ENCODE data around the gene ATP1A1.

Gene ATP1A1

DNA sequence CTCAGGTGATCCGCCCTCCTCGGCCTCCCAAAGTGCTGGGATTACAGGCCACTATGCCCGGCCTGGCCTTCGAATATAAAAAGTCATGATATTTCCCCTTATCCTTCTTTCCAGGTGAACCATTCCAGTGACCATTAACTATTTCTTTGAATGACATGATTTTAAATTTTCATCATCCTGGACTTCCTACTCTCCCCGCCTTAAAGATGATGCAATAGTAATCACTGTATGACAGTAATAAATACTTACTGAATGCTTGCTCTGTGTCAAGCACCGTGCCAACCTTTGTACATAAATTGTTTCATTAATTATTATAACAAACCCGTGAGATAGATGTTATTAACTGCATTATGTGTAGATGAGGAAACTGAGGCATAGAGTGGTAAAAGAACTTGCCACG, 19.9 kb upstream of the ATP1A1 start:
- TF ChIP-seq, protein P1, sequence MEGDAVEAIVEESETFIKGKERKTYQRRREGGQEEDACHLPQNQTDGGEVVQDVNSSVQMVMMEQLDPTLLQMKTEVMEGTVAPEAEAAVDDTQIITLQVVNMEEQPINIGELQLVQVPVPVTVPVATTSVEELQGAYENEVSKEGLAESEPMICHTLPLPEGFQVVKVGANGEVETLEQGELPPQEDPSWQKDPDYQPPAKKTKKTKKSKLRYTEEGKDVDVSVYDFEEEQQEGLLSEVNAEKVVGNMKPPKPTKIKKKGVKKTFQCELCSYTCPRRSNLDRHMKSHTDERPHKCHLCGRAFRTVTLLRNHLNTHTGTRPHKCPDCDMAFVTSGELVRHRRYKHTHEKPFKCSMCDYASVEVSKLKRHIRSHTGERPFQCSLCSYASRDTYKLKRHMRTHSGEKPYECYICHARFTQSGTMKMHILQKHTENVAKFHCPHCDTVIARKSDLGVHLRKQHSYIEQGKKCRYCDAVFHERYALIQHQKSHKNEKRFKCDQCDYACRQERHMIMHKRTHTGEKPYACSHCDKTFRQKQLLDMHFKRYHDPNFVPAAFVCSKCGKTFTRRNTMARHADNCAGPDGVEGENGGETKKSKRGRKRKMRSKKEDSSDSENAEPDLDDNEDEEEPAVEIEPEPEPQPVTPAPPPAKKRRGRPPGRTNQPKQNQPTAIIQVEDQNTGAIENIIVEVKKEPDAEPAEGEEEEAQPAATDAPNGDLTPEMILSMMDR (IDR thresholded peaks at IDR 0.05; ENCODE audit: low read depth, low read length): no peak
- H3K4me3 ChIP-seq (ENCODE audit: low read depth, low read length): no peak overlapping the region

GRCh38 chr1:116356067-116356466, 17.0 kb upstream of the ATP1A1 start:
- TF ChIP-seq, protein P1 (IDR thresholded peaks at IDR 0.05; ENCODE audit: low read depth, low read length): no peak
- no peak overlapping the region for H3K4me3 ChIP-seq (ENCODE audit: low read depth, low read length)

- H3K4me3 ChIP-seq (ENCODE audit: low read depth, low read length): no peak overlapping the region
- TF ChIP-seq, protein P1 (IDR thresholded peaks at IDR 0.05; ENCODE audit: low read depth, low read length): no peak
These were observed 16.4 kb upstream of the ATP1A1 start for GRCh38 chr1:116356673-116357072.

- TF ChIP-seq, protein P1 (IDR thresholded peaks at IDR 0.05; ENCODE audit: low read depth, low read length): no peak
- no peak overlapping the region for H3K4me3 ChIP-seq (ENCODE audit: low read depth, low read length)
These were observed 15.6 kb upstream of the ATP1A1 start for GRCh38 chr1:116357487-116357886.

DNA sequence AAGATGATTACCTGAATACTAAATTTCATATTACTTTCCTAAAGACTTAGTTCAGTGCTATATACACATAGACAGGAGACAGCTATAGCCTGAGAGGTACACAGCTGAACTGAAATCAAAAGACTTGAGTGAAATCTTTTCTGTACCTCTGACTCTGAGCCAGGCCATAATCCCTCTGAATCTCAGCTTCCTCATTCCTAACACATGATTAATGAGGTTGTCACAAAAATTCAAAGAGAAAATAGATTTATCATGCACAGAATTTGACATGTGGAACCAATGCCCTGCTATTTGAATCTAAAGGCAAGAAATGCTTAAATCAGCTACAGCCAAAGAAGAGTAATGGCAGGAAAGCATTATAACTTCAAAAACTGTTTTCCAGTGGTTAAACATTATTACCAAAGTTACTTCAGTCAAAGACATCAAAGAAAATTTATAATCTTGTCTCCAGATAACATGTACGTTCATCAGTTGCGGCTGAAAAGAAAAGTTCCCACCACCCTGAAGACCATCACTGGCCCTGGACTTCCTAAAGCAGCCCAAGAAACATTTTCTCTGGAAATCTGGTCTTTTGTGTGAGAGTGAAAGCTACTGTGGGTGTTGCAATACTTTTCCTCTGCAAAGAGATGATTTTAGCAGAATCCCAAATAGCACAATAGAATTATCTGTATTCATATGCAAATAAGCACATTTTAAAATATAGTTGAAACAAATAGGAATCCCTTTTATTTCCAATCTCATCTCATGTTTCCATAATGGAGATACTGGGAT, 13.8 kb upstream of the ATP1A1 start:
- H3K4me3 ChIP-seq (ENCODE audit: low read depth, low read length): no peak overlapping the region
- TF ChIP-seq, protein P1 (IDR thresholded peaks at IDR 0.05; ENCODE audit: low read depth, low read length): no peak

DNA sequence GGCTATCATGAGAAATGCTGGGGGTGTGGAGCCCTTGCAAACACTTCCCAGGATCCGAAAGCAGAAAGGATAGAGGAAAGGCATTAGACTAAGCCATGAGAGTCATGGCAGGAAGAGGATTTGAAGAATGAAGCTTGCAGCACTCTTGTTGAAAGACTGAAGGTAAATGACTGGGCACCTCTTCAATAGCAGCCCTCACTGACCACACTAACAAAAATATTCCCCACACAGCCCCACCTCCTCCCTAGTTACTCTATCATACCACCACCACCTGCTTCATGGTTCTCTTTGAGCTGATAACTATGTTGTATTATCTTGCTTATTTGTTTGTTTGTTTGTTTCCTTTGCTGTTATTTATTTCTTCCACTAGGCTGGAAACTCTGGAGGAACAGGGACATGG, 13.2 kb upstream of the ATP1A1 start:
- no peak overlapping the region for H3K4me3 ChIP-seq (ENCODE audit: low read depth, low read length)
- TF ChIP-seq, protein P1 (IDR thresholded peaks at IDR 0.05; ENCODE audit: low read depth, low read length): no peak

DNA sequence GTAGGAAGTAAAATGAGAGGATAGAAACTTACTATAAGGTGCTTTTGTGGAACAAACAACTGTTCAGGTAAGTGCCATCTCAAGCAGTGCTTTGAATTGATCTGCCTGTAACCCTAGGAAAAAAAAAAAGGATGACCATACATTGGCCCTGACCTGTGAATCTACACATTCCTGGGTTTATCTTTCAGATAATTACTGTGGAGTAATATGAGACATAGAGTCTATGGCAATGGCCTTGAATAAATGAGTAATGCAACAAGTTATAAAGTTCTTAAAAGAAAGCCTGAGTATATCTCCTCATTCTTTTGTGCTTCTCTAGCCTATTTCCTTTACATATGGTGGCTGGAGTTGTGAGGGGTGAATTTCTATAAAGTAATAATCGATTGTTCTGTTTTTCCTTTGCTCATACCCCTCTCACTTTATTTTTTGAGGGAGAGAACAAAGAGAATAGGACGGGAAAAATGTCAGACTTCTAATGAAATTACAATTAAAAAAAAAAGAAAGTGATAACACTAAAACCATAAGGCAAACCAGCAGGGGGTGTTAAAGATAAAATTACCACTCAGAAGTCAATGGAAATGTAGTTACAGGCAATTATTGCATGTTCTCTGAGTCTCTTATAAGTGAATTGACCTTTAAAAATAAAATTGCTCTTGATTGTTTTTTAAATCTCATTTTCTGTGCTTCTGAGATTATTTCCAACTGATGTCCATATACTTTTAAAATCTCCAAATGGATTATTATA, 12.4 kb upstream of the ATP1A1 start:
- H3K4me3 ChIP-seq (ENCODE audit: low read depth, low read length): no peak overlapping the region
- TF ChIP-seq, protein P1 (IDR thresholded peaks at IDR 0.05; ENCODE audit: low read depth, low read length): no peak
